Neuronal stem cell (in vitro differentiated cells): ENCODE measurements around the gene TGFBR2.

ENCODE experiments used
- DNase-seq: peaks from one replicate; pipeline ENCODE4 v3.0.0-alpha.2; 2013; ENCODE audit warnings: low spot score
- H2AFZ ChIP-seq: one replicate; pipeline ENCODE4 v1.6.1; 2013; ENCODE audit warnings: mild to moderate bottlenecking, low read length, inconsistent platforms
- H2AK5ac ChIP-seq: 2 replicates; pipeline ENCODE4 v1.6.1; 2013; ENCODE audit warnings: low read depth, mild to moderate bottlenecking, inconsistent platforms, low read length, moderate library complexity, mixed read lengths
- H2BK120ac ChIP-seq: 2 replicates; pipeline ENCODE4 v1.6.1; 2013; ENCODE audit warnings: low read depth, mild to moderate bottlenecking, inconsistent platforms, low read length, moderate library complexity, mixed read lengths
- H2BK12ac ChIP-seq: one replicate; pipeline ENCODE4 v1.6.1; 2013; ENCODE audit warnings: low read length, inconsistent platforms
- H2BK15ac ChIP-seq: 2 replicates; pipeline ENCODE4 v1.6.1; 2013; ENCODE audit warnings: mild to moderate bottlenecking, low read length, inconsistent platforms, mixed read lengths
- H2BK5ac ChIP-seq: one replicate; pipeline ENCODE4 v1.6.1; 2013; ENCODE audit warnings: inconsistent platforms, mild to moderate bottlenecking, low read length, moderate library complexity
- H3K14ac ChIP-seq: one replicate; pipeline ENCODE4 v1.6.1; 2013; ENCODE audit warnings: low read length, inconsistent platforms
- H3K18ac ChIP-seq: 2 replicates; pipeline ENCODE4 v1.6.1; 2013; ENCODE audit warnings: low read length, inconsistent platforms
- H3K23ac ChIP-seq: 2 replicates; pipeline ENCODE4 v1.6.1; 2013; ENCODE audit warnings: low read depth, mild to moderate bottlenecking, mixed read lengths, low read length, inconsistent platforms; ENCODE audit not compliant: poor library complexity
- H3K27ac ChIP-seq: replicated peaks from 3 replicates; pipeline ENCODE4 v1.5.1; 2013; ENCODE audit warnings: low read length, inconsistent platforms
- H3K27me3 ChIP-seq, 3 experiments: 2 replicates each; pipeline ENCODE4 v1.6.1; 2013; ENCODE audit warnings: low read length in 3 of 3, mild to moderate bottlenecking in 2 of 3, inconsistent platforms in 1 of 3, low read depth in 1 of 3, mixed read lengths in 1 of 3, moderate library complexity in 1 of 3; ENCODE audit not compliant: control insufficient read depth in 3 of 3, insufficient read depth in 3 of 3
- H3K36me3 ChIP-seq, 2 donors: replicated peaks in 1 of 2; 2 replicates each; pipeline ENCODE4 v1.6.1; 2013; ENCODE audit warnings: low read length in 2 of 2; ENCODE audit not compliant: control insufficient read depth in 2 of 2, insufficient read depth in 2 of 2
- H3K4ac ChIP-seq: 2 replicates; pipeline ENCODE4 v1.6.1; 2013; ENCODE audit warnings: inconsistent platforms, mild to moderate bottlenecking, low read length, moderate library complexity
- H3K4me1 ChIP-seq, 2 donors: 1 replicate in 1 of 2; 2 replicates in 1 of 2; pipeline ENCODE4 v1.6.1; 2013; ENCODE audit warnings: low read length in 2 of 2, low read depth in 1 of 2; ENCODE audit not compliant: control insufficient read depth in 2 of 2, insufficient read depth in 1 of 2
- H3K4me2 ChIP-seq: one replicate; pipeline ENCODE4 v1.6.1; 2013; ENCODE audit warnings: mild to moderate bottlenecking, low read length, inconsistent platforms; ENCODE audit not compliant: insufficient read depth, poor library complexity, severe bottlenecking
- H3K4me3 ChIP-seq, 2 donors: 2 replicates each; pipeline ENCODE4 v1.5.1; 2013; ENCODE audit warnings: low read length in 2 of 2, mild to moderate bottlenecking in 2 of 2, inconsistent platforms in 1 of 2, moderate library complexity in 1 of 2
- H3K79me1 ChIP-seq: one replicate; pipeline ENCODE4 v1.6.1; 2013; ENCODE audit warnings: low read depth, mild to moderate bottlenecking, inconsistent platforms, low read length, moderate library complexity
- H3K9ac ChIP-seq: one replicate; pipeline ENCODE4 v1.6.1; 2013; ENCODE audit warnings: mild to moderate bottlenecking, low read depth, low read length, inconsistent platforms; ENCODE audit not compliant: poor library complexity
- H3K9me3 ChIP-seq, 2 donors: replicated peaks in 1 of 2; 2 replicates each; pipeline versions ENCODE3 to v1.6.1; 2013; ENCODE audit warnings: low read length in 2 of 2, mild to moderate bottlenecking in 2 of 2, inconsistent platforms in 1 of 2, low read depth in 1 of 2, mixed read lengths in 1 of 2, moderate library complexity in 1 of 2; ENCODE audit not compliant: control insufficient read depth in 2 of 2, insufficient read depth in 1 of 2
- H4K8ac ChIP-seq: one replicate; pipeline ENCODE4 v1.6.1; 2013; ENCODE audit warnings: low read depth, mild to moderate bottlenecking, inconsistent platforms, low read length, moderate library complexity
- H4K91ac ChIP-seq: one replicate; pipeline ENCODE4 v1.6.1; 2013; ENCODE audit warnings: low read length, low read depth, mild to moderate bottlenecking, inconsistent platforms; ENCODE audit not compliant: poor library complexity
- WGBS, 2 donors: extraction: QIAGEN DNeasy Blood & Tissue Kit; methylation state at CpG; one replicate each; pipeline ENCODE4 v1.1.7; 2013; ENCODE audit warnings: missing lambda C conversion rate in 2 of 2, mixed read lengths in 1 of 2; ENCODE audit not compliant: insufficient read length in 2 of 2, insufficient replicate concordance in 1 of 2; ENCODE audit errors: extremely low coverage in 2 of 2; 5-methylcytosine and 5-hydroxymethylcytosine counted together

The TGFBR2 gene

DNA sequence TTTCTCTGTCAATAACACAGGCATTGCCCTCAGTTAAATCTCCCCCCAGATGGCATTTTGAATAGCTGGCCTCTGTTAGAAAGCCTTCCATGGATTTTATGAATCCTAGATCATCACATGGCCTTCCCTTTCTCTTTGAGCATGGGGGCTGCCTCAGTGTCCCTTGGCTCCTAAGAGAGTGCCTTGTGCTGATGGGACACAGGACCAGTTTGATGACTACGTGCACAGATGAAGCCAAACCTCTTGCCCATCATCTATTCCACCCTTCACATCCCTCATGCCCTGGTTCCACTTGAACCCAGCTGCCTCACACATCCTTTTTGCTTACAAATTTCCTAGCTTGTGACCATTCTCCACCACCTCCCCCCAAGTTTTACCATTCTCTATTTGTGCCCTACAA lies 12.9 kb downstream of the TGFBR2 start:
- H3K27me3 ChIP-seq = no peaks in the 10 kb centered on the region
- H3K9me3 ChIP-seq = peaks cover 0 to 12% of the 10 kb centered on the region in 2 donors
- no peak overlapping the region for H3K9ac ChIP-seq
- no peak overlapping the region for H2AFZ ChIP-seq
- no peak overlapping the region for H3K4me3 ChIP-seq
- WGBS, 2 donors = no CpG with 5 or more reads among the region's 1 CpG
- H3K79me1 ChIP-seq = no peaks in the 10 kb centered on the region
- H3K14ac ChIP-seq = no peak overlapping the region
- no peak overlapping the region for H4K91ac ChIP-seq
- H3K4me2 ChIP-seq = no peak overlapping the region
- H2BK12ac ChIP-seq = no peak overlapping the region
- no peak overlapping the region for H2BK15ac ChIP-seq
- H4K8ac ChIP-seq = no peak overlapping the region
- DNase-seq = no peak
- H3K4ac ChIP-seq = no peak overlapping the region
- H3K4me1 ChIP-seq = no peaks in the 10 kb centered on the region
- H3K36me3 ChIP-seq = peaks cover 0 to 47% of the 10 kb centered on the region in 2 donors
- H2BK120ac ChIP-seq = no peak overlapping the region
- no peak overlapping the region for H3K23ac ChIP-seq
- no peak overlapping the region for H2BK5ac ChIP-seq
- H3K18ac ChIP-seq = no peak overlapping the region
- H3K27ac ChIP-seq = no peak overlapping the region
- no peak overlapping the region for H2AK5ac ChIP-seq

DNA sequence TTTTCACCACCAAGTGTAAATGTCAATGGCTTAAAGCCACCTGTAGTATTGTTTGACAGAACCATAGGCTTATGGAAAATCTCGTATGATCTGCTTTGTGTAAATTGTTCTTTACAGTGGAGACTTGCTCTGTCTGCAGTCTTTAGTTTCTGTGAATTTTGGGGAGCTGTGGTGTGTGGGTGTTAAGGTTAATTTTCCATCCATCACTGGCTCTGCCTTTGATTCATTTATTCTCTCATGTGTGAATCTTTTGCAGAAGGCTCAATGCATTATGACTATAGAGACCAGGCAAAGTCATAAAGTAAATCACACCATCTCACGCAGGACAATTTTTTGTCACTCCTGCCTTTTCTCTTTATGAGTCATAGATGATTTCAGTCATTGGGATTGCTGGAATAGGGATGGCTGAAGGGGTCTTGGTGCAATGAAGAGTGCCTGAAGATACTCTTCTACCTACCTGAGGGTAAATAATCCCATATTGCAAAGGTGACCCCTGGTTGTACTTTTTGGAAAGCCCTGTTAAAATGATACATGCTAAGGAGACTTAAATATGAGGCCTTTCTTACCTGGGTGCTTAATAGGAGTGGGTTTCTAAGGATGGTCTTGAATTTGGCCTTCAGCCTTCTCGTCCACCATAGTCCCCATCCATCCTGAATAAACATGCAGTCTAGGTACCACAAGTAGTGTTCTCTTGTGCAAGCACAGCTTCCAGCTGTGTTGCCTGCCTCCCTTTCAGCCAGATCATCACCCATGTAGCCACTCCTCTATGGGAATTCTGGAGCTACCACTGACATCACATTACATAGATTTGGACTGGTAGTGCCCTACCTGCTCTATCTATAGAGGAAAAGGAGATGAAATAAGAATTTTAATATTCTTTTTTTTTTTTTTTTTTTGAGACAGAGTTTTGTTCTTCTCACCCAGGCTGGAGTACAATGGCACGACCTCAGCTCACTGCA lies 14.3 kb downstream of the TGFBR2 start:
- no peak overlapping the region for H3K4ac ChIP-seq
- no peak overlapping the region for H3K18ac ChIP-seq
- no peak overlapping the region for H2BK15ac ChIP-seq
- H4K8ac ChIP-seq = no peak overlapping the region
- no peaks in the 10 kb centered on the region for H3K79me1 ChIP-seq
- no peak overlapping the region for H2BK5ac ChIP-seq
- DNase-seq = no peak
- H2AK5ac ChIP-seq = no peak overlapping the region
- no peak overlapping the region for H2BK12ac ChIP-seq
- H3K27ac ChIP-seq = no peak overlapping the region
- no peak overlapping the region for H3K23ac ChIP-seq
- no peaks in the 10 kb centered on the region for H3K27me3 ChIP-seq
- H4K91ac ChIP-seq = no peak overlapping the region
- no peak overlapping the region for H2BK120ac ChIP-seq
- no peak overlapping the region for H2AFZ ChIP-seq
- H3K14ac ChIP-seq = no peak overlapping the region
- peaks cover 0 to 12% of the 10 kb centered on the region in 2 donors for H3K9me3 ChIP-seq
- no peak overlapping the region for H3K9ac ChIP-seq
- H3K4me3 ChIP-seq = no peak overlapping the region
- H3K36me3 ChIP-seq = peaks cover 0 to 46% of the 10 kb centered on the region in 2 donors
- WGBS, 2 donors = no CpG with 5 or more reads among the region's 4 CpGs
- no peak overlapping the region for H3K4me2 ChIP-seq
- H3K4me1 ChIP-seq = no peaks in the 10 kb centered on the region

DNA sequence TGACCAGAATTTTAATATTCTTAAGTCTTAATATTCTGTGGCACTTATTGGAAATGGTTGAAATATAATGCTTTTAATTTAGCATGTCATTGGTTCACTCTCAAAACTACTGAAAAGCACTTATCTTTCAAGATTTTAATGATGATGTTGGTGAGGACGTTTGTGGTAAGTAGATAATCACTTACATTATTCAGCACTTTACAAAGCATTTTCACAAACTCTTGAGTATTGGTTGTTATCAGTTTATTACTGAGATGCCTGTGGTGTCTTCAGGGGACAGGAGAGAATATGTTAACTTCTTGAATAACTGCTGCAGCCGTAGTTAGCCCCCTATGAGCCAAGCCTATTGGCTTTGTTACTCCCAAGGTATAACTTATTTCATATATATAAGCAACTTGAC lies 15.2 kb downstream of the TGFBR2 start:
- WGBS, 2 donors = no CpG with 5 or more reads among the region's 2 CpGs
- Histone ChIP-seq H3K27me3 (no peaks in the 10 kb centered on the region), H3K4me2 (no peak overlapping the region), H2AFZ (no peak overlapping the region), H3K9me3 (peaks cover 0 to 12% of the 10 kb centered on the region in 2 donors), H3K14ac (no peak overlapping the region), H3K4ac (no peak overlapping the region), H2BK120ac (no peak overlapping the region), H3K36me3 (peaks cover 0 to 55% of the 10 kb centered on the region in 2 donors), H3K9ac (no peak overlapping the region), H4K91ac (no peak overlapping the region), H3K23ac (no peak overlapping the region), H3K4me1 (peaks cover 0 to 1% of the 10 kb centered on the region in 2 donors), H2BK5ac (no peak overlapping the region), H3K4me3 (no peak overlapping the region), H2BK12ac (no peak overlapping the region), H2AK5ac (no peak overlapping the region), H3K18ac (no peak overlapping the region), H4K8ac (no peak overlapping the region), H3K27ac (no peak overlapping the region), H3K79me1 (no peaks in the 10 kb centered on the region), H2BK15ac (no peak overlapping the region)
- no peak for DNase-seq

DNA sequence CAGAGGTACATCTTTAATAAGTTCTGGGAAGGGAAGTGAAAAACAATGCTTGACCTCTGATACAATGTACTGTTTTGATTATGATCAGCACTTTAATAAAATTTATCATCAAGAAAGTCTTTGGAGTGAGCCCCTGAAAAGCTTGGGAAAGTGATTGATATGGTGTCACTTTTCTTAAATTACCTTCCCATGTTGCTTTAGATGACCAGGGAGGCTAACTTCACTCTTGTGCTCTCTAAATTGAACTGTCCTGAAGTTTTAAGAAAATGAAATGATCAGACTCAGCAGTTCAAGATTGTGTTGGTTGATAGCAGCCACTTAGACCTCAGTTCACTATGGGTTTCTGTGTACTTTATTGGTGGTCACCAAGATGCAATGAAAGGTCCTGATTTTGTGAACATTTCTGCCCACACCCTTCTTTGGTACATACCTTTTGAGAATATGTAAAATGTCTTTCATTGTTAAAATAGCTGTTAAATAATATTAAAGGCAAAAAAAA lies 15.7 kb downstream of the TGFBR2 start:
- no peak overlapping the region for H2BK15ac ChIP-seq
- no peaks in the 10 kb centered on the region for H3K79me1 ChIP-seq
- H2BK120ac ChIP-seq = no peak overlapping the region
- H3K27ac ChIP-seq = no peak overlapping the region
- H3K36me3 ChIP-seq = peaks cover 0 to 58% of the 10 kb centered on the region in 2 donors
- H3K4me1 ChIP-seq = peaks cover 0 to 2% of the 10 kb centered on the region in 2 donors
- H3K14ac ChIP-seq = no peak overlapping the region
- H3K4ac ChIP-seq = no peak overlapping the region
- no peak overlapping the region for H3K23ac ChIP-seq
- no peak overlapping the region for H3K4me2 ChIP-seq
- DNase-seq = no peak
- H2BK5ac ChIP-seq = no peak overlapping the region
- H2AK5ac ChIP-seq = no peak overlapping the region
- H3K18ac ChIP-seq = no peak overlapping the region
- no peak overlapping the region for H2BK12ac ChIP-seq
- H4K91ac ChIP-seq = no peak overlapping the region
- H3K9ac ChIP-seq = no peak overlapping the region
- H3K4me3 ChIP-seq = no peak overlapping the region
- no peak overlapping the region for H2AFZ ChIP-seq
- no peak overlapping the region for H4K8ac ChIP-seq
- H3K27me3 ChIP-seq = no peaks in the 10 kb centered on the region
- H3K9me3 ChIP-seq = peaks cover 0 to 12% of the 10 kb centered on the region in 2 donors
